NB4 (cell line): Measurements from ENCODE around the gene TMIE.

Source experiments
- POLR2A ChIP-seq: IDR thresholded peaks from 2 replicates; pipeline ENCODE4 v1.6.1; 2011; ENCODE audit warnings: mild to moderate bottlenecking; ENCODE audit not compliant: insufficient read length; ENCODE audit errors: extremely low read depth
- TF ChIP-seq, protein P1 (sequence below): IDR thresholded peaks from one replicate; pipeline ENCODE4 v1.5.1; 2012; ENCODE audit warnings: low read depth, low read length

GRCh38 chr3:46675843-46676567, 25.2 kb upstream of the TMIE start:
- TF ChIP-seq, protein P1, sequence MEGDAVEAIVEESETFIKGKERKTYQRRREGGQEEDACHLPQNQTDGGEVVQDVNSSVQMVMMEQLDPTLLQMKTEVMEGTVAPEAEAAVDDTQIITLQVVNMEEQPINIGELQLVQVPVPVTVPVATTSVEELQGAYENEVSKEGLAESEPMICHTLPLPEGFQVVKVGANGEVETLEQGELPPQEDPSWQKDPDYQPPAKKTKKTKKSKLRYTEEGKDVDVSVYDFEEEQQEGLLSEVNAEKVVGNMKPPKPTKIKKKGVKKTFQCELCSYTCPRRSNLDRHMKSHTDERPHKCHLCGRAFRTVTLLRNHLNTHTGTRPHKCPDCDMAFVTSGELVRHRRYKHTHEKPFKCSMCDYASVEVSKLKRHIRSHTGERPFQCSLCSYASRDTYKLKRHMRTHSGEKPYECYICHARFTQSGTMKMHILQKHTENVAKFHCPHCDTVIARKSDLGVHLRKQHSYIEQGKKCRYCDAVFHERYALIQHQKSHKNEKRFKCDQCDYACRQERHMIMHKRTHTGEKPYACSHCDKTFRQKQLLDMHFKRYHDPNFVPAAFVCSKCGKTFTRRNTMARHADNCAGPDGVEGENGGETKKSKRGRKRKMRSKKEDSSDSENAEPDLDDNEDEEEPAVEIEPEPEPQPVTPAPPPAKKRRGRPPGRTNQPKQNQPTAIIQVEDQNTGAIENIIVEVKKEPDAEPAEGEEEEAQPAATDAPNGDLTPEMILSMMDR: no peak
- TF ChIP-seq POLR2A: no peak
